H1 (cell line): ENCODE data around the gene FCN3. TPM values are rescaled to one million over a fixed set of nuclear protein-coding genes. Genes with fewer than 3 reads are reported as not detected.

Source experiments
- polyA plus RNA-seq, 7 experiments: library from polyadenylated mRNA; depleted of rRNA in 3 of 7; stranded (reverse) in 5 of 7; unstranded in 2 of 7; fragments of >200 nt in 5 of 7; fragments of 200-250 nt in 2 of 7; gene quantifications; 1 replicate in 5 of 7; 2 replicates in 1 of 7; 4 replicates in 1 of 7; pipeline versions ENCODE4 v1.2.1 to v1.2.3, GENCODE V29; 2011 to 2013; ENCODE audit warnings: missing spikeins in 2 of 7, mixed read lengths in 2 of 7
- total RNA-seq: library from RNA; stranded (reverse); fragmentation: NEBNext Ultra II Directional; extraction: Animal tissue kit (Norgen Biotek cat#: 25700); gene quantifications from 2 replicates; pipeline ENCODE4 v1.2.1, GENCODE V29; 2021
- TF ChIP-seq, protein P1 (sequence below): IDR thresholded peaks from 2 replicates; pipeline ENCODE4 v1.6.1; 2012; ENCODE audit warnings: inconsistent platforms

The FCN3 gene
- total and polyA plus RNA-seq, 2 of the 8 experiments (the other 6 are each of a cell fraction or from before 2014, with no cell fraction given) = 0.30 to 0.57 TPM

DNA sequence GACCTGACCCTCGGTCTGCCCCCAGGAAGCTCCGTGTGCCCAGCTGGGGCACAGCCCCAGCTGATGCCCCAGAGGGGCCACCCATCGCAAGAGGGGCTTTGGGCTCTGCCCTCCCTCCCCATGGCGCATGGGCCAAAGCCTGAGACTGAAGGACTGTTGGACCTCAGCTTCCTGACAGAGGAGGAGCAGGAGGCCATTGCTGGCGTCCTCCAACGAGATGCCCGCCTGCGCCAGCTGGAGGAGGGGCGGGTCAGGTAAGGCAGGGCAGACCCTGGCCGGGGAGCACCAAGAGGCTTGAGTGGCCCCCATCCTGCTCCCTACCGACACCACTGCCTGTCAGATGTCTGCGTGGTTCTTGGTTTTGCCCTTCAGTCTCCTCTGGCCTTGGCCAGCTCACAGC, 29.4 kb downstream of the FCN3 start (continued):
- TF ChIP-seq, protein P1, sequence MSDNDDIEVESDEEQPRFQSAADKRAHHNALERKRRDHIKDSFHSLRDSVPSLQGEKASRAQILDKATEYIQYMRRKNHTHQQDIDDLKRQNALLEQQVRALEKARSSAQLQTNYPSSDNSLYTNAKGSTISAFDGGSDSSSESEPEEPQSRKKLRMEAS = no peak
